Pancreas (tissue), 10 donors: Measurements from ENCODE around the gene ELMO2. TPM values are rescaled to one million over a fixed set of nuclear protein-coding genes. Genes with fewer than 3 reads are reported as not detected.
A peak's percentile ranks its signal among the peaks of the same experiment; 100 is the strongest.

ENCODE experiments used
- ATAC-seq, 4 donors: fragments of 200-7000 bp; cut with Tn5 transposase; one replicate each; pipeline versions ENCODE4 v1.8.0 to v1.9.1; 2020; ENCODE audit warnings: mild to moderate bottlenecking in 4 of 4, moderate library complexity in 4 of 4
- DNase-seq, 6 donors: peaks; one replicate each; pipeline ENCODE4 v3.0.0-alpha.2; 2020
- FAIRE-seq: peaks from 2 replicates; lab custom pipeline; 2012; peaks lifted over from hg19 to GRCh38; lab: Jason Lieb, UNC
- H3K27ac ChIP-seq, 4 donors: fragments of 200-600 bp; sonication (generic); 1 replicate in 3 of 4; 2 replicates in 1 of 4; pipeline versions ENCODE4 v1.5.0 to v1.8.0; 2020
- H3K27me3 ChIP-seq, 4 donors: fragments of 200-600 bp; one replicate each; pipeline ENCODE4 v1.8.0; 2021
- H3K36me3 ChIP-seq, 3 donors: fragments of 200-600 bp; sonication (generic) in 1 of 3; one replicate each; pipeline versions ENCODE4 v1.5.0 to v1.8.0; 2020 to 2021
- H3K4me1 ChIP-seq, 3 donors: fragments of 200-600 bp; one replicate each; pipeline ENCODE4 v1.8.0; 2021
- H3K4me3 ChIP-seq, 4 donors: fragments of 200-600 bp; sonication (generic) in 2 of 4; one replicate each; pipeline versions ENCODE4 v1.5.0 to v1.8.0; 2020 to 2021
- H3K9me3 ChIP-seq, 4 donors: fragments of 200-600 bp; one replicate each; pipeline ENCODE4 v1.8.0; 2021
- CTCF ChIP-seq, 4 donors: fragments of 200-600 bp; sonication (generic) in 3 of 4; IDR thresholded peaks; one replicate each; pipeline versions ENCODE4 v1.5.0 to v1.8.0; 2021; ENCODE audit warnings: antibody characterized with exemption in 4 of 4
- WGBS, 2 donors: extraction: QIAGEN DNeasy Blood & Tissue Kit; methylation state at CpG; one replicate each; pipeline ENCODE4 v1.1.7; 2013; 5-methylcytosine and 5-hydroxymethylcytosine counted together
- intact Hi-C, 3 donors: fragments of 100-400 bp; cut with DNase I; formaldehyde crosslinking; loops; one replicate each; pipeline versions ENCODE4 v1.11.1 to v1.14.2; 2022
- polyA plus RNA-seq, 2 donors: library from polyadenylated mRNA; stranded (reverse); fragments of 200-250 nt; gene quantifications; one replicate each; pipeline ENCODE4 v1.2.3, GENCODE V29; 2013
- total RNA-seq, 6 donors: library from RNA; stranded (reverse); fragmentation: NEBNext Ultra II Directional in 4 of 6; extraction: Animal tissue kit (Norgen Biotek cat#: 25700) in 4 of 6; gene quantifications; one replicate each; pipeline versions ENCODE4 v1.2.1 to v1.2.4, GENCODE V29; 2021 to 2023
- donor health status: healthy with polysubstance abuse.
- donor health status: DM: no; HTN: no; CAD: no; lungs with moderate emphysema.
- donor health status: DM: no; HTN: no; CAD: no.
- donor health status: control.
- donor health status: control.
- donor health status: Bipolar disorder and iron deficiency.
- donor health status: DM: yes; HTN: yes; CAD: no.
- donor health status: DM: no; HTN: no; CAD: no.
- donor health status: DM: no; HTN: no; CAD: no.
- donor health status: DM: yes; HTN: yes; CAD: no.

Gene ELMO2
- total and polyA plus RNA-seq, 8 donors = 16.7 to 32.6 (median 27.7) TPM

GRCh38 chr20:46334303-46334904 is 72.0 kb downstream of the ELMO2 start:
- 58 to 62% methylated on average over 9 of the region's 9 CpGs for WGBS, 2 donors
- Histone ChIP-seq H3K27ac (no peak overlapping the region), H3K9me3 (no peaks in the 10 kb centered on the region), H3K4me1 (peaks cover 13 to 25% (median 13%) of the 10 kb centered on the region in 3 donors), H3K27me3 (no peaks in the 10 kb centered on the region), H3K4me3 (no peak overlapping the region), H3K36me3 (no peaks in the 10 kb centered on the region)
- no peak for TF ChIP-seq CTCF (IDR thresholded peaks at IDR 0.05)
- no peak for DNase-seq
- intact Hi-C loops = no loop called here
- no peak for ATAC-seq
- no peak for FAIRE-seq

GRCh38 chr20:46333161-46333991 is 73.0 kb downstream of the ELMO2 start:
- Histone ChIP-seq H3K36me3 (no peaks in the 10 kb centered on the region), H3K4me1 (peaks cover 13 to 34% (median 15%) of the 10 kb centered on the region in 3 donors), H3K27ac (no peak overlapping the region), H3K4me3 (no peak overlapping the region), H3K9me3 (no peaks in the 10 kb centered on the region), H3K27me3 (no peaks in the 10 kb centered on the region)
- ATAC-seq (no peak), DNase-seq (no peak), FAIRE-seq (no peak)
- TF ChIP-seq CTCF (IDR thresholded peaks at IDR 0.05) = no peak
- intact Hi-C loops = no loop called here
- 79 to 86% methylated on average over 8 of the region's 8 CpGs for WGBS, 2 donors

- no peaks in the 10 kb centered on the region for H3K27me3 ChIP-seq
- no peak for DNase-seq
- H3K4me1 ChIP-seq = peaks cover 13 to 34% (median 15%) of the 10 kb centered on the region in 3 donors
- H3K4me3 ChIP-seq = no peak overlapping the region
- no peak overlapping the region for H3K27ac ChIP-seq
- WGBS, 2 donors = 86 to 93% methylated on average over 12 of the region's 12 CpGs
- ATAC-seq = no peak
- FAIRE-seq = no peak
- TF ChIP-seq CTCF (IDR thresholded peaks at IDR 0.05) = no peak
- intact Hi-C loops = no loop called here
- H3K36me3 ChIP-seq = no peaks in the 10 kb centered on the region
- H3K9me3 ChIP-seq = no peaks in the 10 kb centered on the region
These were observed 73.8 kb downstream of the ELMO2 start for GRCh38 chr20:46332373-46333160.

- FAIRE-seq = no peak
- 71 to 77% methylated on average over 13 of the region's 13 CpGs for WGBS, 2 donors
These were observed 74.6 kb downstream of the ELMO2 start for GRCh38 chr20:46331611-46332361.

More at GRCh38 chr20:46331611-46332361, 74.6 kb downstream of the ELMO2 start:
- no peak for TF ChIP-seq CTCF (IDR thresholded peaks at IDR 0.05)
- intact Hi-C loops = no loop called here
- Histone ChIP-seq H3K4me3 (no peak overlapping the region), H3K9me3 (no peaks in the 10 kb centered on the region), H3K36me3 (no peaks in the 10 kb centered on the region), H3K4me1 (peaks cover 13 to 34% (median 15%) of the 10 kb centered on the region in 3 donors), H3K27ac (peak overlapping the region in 2 of 4 donors; percentile 41 to 59), H3K27me3 (no peaks in the 10 kb centered on the region)
- ATAC-seq = peak in 3 of 4 donors; percentile 7 to 30 (median 23)
- no peak for DNase-seq
